Large intestine (tissue), 3 donors: ENCODE measurements around the gene FMN2. TPM values are rescaled to one million over a fixed set of nuclear protein-coding genes. Genes with fewer than 3 reads are reported as not detected.

Experiments used
- DNase-seq, 2 donors: peaks; one replicate each; pipeline versions ENCODE4 v3.0.0 to v3.0.0-alpha.2; 2013
- H3K27ac ChIP-seq: one replicate; pipeline ENCODE4 v1.5.1; 2013; ENCODE audit warnings: low read length
- H3K27me3 ChIP-seq: 2 replicates; pipeline ENCODE4 v1.6.1; 2013; ENCODE audit warnings: low read length; ENCODE audit not compliant: control insufficient read depth, insufficient read depth
- H3K36me3 ChIP-seq: 2 replicates; pipeline ENCODE4 v1.6.1; 2013; ENCODE audit warnings: low read length; ENCODE audit not compliant: control insufficient read depth, insufficient read depth
- H3K4me1 ChIP-seq: one replicate; pipeline ENCODE4 v1.6.1; 2013; ENCODE audit warnings: low read length; ENCODE audit not compliant: control insufficient read depth, insufficient read depth
- H3K4me3 ChIP-seq: one replicate; pipeline ENCODE4 v1.5.1; 2013; ENCODE audit warnings: low read length
- H3K9me3 ChIP-seq: one replicate; pipeline ENCODE4 v1.6.1; 2013; ENCODE audit warnings: mild to moderate bottlenecking, low read depth, low read length, moderate library complexity; ENCODE audit not compliant: control insufficient read depth
- WGBS: methylation state at CpG from one replicate; pipeline ENCODE4 v1.1.5; 2013; ENCODE audit warnings: low lambda C conversion rate; ENCODE audit not compliant: insufficient coverage; 5-methylcytosine and 5-hydroxymethylcytosine counted together
- polyA plus RNA-seq: library from polyadenylated mRNA; unstranded; fragments of 120-200 nt; gene quantifications from one replicate; pipeline ENCODE4 v1.2.1, GENCODE V29; 2013

The FMN2 gene
- polyA plus RNA-seq, 1 donor: 1.8 TPM

DNA sequence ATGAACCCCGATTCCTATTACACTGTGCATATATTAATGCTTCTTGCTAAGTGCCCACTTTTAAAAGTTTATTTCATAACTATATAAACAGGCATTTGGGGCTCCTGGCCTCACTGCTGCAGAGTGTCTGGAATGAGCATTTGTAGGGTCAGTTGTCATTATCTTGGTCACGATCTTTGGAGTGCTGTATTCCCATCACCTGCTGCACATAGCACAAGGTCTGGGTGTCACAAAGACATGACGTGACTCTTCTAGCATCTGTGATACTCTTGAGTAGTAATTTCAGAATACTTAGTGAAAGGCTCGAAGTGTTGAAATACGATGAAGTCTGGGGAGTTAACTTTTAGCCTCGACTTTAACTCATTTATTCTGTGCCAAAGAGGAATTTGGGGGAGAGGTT lies 186.4 kb downstream of the FMN2 start:
- Histone ChIP-seq H3K4me3 (no peak overlapping the region), H3K4me1 (peaks cover 3% of the 10 kb centered on the region), H3K27me3 (no peaks in the 10 kb centered on the region), H3K9me3 (no peaks in the 10 kb centered on the region), H3K36me3 (no peaks in the 10 kb centered on the region), H3K27ac (no peak overlapping the region)
- WGBS: 55% methylated on average over 2 of the region's 6 CpGs
- no peak for DNase-seq

DNA sequence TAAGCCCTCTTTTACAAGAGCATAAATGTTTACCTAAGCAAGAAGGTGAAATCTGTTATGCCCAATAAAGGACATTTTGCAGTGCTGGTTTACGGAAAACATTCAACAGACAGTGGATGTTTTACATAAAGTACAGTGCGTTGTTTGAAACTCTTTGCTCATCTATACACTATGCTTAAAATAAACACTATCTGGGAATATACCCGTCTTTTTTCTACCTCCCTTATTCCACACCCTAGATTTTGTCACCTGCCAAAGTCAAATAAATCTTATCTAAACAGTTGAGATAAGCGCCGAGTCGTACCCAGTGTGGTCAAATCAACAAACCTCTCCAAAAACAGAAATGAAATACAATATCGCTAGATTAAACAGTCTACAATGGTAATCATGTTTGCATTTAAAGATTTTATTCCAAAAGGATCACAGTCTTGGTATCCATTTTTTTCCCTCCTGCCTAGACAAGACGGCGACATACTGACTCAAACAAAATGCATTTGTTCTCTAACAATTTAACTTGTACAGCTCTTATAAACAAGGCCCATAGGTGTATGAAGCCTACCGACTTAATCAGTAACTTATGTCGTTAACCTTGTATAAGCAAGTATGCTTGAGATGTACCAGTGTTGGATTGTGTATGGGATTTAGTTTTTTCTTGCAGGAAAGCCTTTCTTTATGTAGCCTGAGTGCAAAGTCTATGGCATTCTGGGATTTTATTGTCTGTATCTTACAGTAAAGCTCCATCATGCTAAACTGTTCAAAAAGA lies 189.1 kb downstream of the FMN2 start:
- Histone ChIP-seq H3K27ac (peak overlapping the region; percentile 29), H3K4me3 (no peak overlapping the region), H3K27me3 (no peaks in the 10 kb centered on the region), H3K4me1 (peaks cover 3% of the 10 kb centered on the region), H3K36me3 (no peaks in the 10 kb centered on the region), H3K9me3 (no peaks in the 10 kb centered on the region)
- peak; percentile 24 to 66 for DNase-seq
- 12% methylated on average over 4 of the region's 11 CpGs for WGBS

DNA sequence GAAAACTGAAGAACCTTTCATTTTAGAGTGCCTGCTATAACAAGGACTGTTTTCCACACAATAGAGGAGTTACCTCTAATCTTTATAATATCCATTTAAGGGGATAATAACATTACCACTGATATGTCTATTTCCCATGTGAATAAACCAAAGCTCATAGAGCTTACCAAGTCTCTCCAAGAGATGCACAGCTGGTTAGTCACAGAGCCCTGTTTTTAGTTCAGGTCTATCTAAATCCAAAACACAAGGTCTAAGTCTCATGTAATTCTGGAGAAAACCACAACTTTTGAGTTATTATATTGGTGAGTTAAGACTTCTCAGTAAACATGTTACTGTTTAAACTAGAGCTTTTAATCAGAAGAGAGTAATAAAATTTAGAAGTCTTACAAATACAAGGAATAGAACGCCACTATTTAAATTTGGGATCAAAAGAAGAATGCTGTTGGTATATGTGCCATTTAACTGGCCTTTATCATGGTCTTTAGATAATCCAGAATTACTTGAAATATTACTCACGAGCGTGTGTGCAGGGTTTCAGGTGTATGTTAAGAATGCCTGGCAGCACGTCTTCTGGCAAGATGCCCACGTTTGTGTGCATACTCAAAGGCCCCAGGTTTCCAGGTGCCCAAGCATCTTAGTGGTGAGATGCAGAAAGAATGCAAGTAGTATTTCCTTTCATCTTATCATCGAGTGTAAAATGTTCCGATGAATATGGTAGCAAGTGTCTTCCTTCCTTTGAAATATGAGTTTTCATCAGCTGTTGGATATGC lies 190.6 kb downstream of the FMN2 start:
- DNase-seq: no peak
- no peaks in the 10 kb centered on the region for H3K27me3 ChIP-seq
- no peak overlapping the region for H3K27ac ChIP-seq
- H3K4me1 ChIP-seq: peaks cover 3% of the 10 kb centered on the region
- WGBS: 69% methylated on average over 3 of the region's 7 CpGs
- H3K4me3 ChIP-seq: no peak overlapping the region
- no peaks in the 10 kb centered on the region for H3K36me3 ChIP-seq
- H3K9me3 ChIP-seq: no peaks in the 10 kb centered on the region

DNA sequence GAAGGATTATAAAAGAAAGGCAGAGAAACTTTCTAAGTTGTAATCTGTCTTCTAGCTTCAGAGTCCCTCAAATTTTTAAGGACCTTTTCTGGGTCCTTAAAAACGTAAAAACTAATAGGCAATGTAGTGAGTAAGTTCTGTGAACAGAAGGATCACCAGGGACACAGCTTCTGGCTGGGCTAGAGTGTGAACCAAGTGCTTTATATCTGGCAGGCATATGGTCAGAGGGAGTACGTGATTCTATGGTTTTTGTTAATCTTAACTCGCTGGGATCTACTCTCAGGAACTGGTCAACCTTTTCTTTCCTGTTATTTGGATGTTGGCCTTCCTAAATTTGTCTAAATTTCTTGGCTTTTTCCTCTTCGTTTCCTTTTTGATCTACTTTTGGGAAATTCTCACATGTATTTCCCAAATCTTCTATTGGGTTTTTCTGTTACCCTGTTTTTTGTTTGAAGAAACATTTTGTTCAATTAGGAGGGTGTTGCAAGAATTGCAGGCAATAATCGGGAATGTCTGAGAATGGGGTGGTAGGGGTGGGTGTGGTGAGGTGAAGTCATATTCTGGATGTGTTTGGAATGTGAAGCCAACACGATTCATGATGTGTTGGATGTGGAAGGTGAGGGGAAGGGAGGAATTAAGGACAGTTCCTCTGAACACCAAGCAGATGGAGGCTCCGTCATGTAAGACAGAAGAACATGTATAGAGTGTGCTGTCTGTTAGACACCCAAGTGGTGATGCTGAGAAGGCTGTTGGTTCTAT lies 193.2 kb downstream of the FMN2 start:
- H3K9me3 ChIP-seq: no peaks in the 10 kb centered on the region
- 96% methylated on average over 2 of the region's 7 CpGs for WGBS
- no peaks in the 10 kb centered on the region for H3K27me3 ChIP-seq
- no peak overlapping the region for H3K4me3 ChIP-seq
- no peaks in the 10 kb centered on the region for H3K36me3 ChIP-seq
- no peak overlapping the region for H3K27ac ChIP-seq
- H3K4me1 ChIP-seq: peaks cover 3% of the 10 kb centered on the region
- DNase-seq: no peak

DNA sequence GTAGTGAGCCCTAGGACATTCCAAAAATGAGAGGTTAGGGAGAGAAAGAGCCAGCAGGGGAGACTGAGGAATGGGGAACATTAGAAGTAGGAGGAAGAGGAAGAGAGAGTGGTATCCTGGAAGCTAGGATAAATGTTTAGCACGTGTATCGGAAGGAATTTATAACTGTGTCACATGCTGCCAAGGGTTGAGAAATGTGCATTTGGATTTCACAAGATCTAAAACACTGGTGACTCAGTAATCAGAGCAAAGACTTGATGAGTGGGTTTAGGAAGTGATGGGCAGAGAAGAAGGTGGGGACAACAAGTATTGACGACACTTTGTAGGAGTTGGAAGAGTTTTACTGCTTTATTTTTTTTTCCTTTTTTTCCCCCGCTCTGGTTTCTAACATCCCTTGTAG lies 193.9 kb downstream of the FMN2 start:
- Histone ChIP-seq H3K4me3 (no peak overlapping the region), H3K27ac (no peak overlapping the region), H3K4me1 (peaks cover 3% of the 10 kb centered on the region), H3K9me3 (no peaks in the 10 kb centered on the region), H3K27me3 (no peaks in the 10 kb centered on the region), H3K36me3 (no peaks in the 10 kb centered on the region)
- 100% methylated on average over 1 of the region's 4 CpGs for WGBS
- DNase-seq: peak; percentile 18 to 20

DNA sequence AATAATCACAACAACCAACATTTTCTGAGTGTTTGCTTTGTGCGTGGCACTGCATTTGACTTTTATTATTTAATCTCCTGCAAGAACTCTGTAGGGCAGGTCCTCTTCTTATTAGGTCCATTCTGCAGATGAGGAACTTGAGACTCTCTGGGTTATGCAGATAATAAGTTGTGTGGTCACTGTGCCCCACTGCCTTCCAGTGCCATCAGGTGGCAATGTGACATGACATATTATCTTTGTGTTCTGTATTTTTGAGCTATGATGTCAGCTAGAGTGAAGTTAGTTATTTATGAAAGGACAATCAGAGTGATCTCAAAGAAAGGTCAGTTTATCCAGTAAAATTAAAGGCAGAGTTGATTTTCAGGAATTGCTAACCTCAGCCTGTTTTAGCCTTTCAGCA lies 196.0 kb downstream of the FMN2 start:
- no peak overlapping the region for H3K27ac ChIP-seq
- no peak overlapping the region for H3K4me3 ChIP-seq
- no CpG with 5 or more reads among the region's 1 CpG for WGBS
- H3K9me3 ChIP-seq: no peaks in the 10 kb centered on the region
- no peaks in the 10 kb centered on the region for H3K27me3 ChIP-seq
- H3K36me3 ChIP-seq: no peaks in the 10 kb centered on the region
- H3K4me1 ChIP-seq: no peaks in the 10 kb centered on the region
- no peak for DNase-seq

DNA sequence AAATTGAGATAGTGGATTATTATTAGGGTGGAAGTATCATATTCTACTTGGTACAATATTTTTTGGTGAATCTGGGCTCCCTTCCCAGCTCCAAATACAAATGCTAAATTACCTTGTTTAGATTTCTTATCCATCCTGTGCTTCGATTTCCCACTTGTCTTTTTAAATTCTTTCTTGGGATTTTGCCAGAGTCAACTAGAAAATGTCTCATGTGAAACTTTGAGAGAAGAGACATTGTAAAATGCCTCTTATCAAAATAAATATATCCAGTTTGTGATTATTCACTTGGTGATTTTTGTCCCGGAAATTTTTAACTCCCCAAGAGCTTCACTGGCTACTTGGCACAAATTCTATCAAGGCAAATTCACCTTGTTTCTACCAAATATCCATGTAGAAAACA lies 202.0 kb downstream of the FMN2 start:
- H3K36me3 ChIP-seq: no peaks in the 10 kb centered on the region
- WGBS: 100% methylated on average over 1 of the region's 2 CpGs
- no peaks in the 10 kb centered on the region for H3K9me3 ChIP-seq
- no peak for DNase-seq
- no peak overlapping the region for H3K27ac ChIP-seq
- H3K4me3 ChIP-seq: no peak overlapping the region
- H3K27me3 ChIP-seq: no peaks in the 10 kb centered on the region
- no peaks in the 10 kb centered on the region for H3K4me1 ChIP-seq

DNA sequence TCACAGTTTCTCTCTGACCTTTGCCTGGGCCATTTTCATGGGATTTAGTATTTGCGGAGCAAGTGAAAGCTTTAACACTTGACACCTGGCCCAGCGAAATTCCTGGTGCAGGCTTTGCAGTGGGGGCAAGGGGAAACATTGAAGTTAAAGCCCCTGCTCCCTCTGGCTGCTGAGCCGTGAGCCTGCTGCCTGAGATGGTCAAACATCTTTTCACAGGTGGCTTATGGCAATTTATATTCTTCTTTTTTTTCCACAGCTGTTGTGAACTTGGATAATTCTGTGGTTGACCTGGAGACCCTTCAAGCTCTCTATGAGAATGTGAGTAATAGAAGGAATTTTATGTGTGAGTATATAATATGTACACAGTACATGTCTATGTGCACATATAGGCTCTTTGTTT lies 202.9 kb downstream of the FMN2 start:
- Histone ChIP-seq H3K9me3 (no peaks in the 10 kb centered on the region), H3K4me1 (no peaks in the 10 kb centered on the region), H3K36me3 (no peaks in the 10 kb centered on the region), H3K4me3 (no peak overlapping the region), H3K27ac (no peak overlapping the region), H3K27me3 (no peaks in the 10 kb centered on the region)
- no CpG with 5 or more reads among the region's 3 CpGs for WGBS
- no peak for DNase-seq

DNA sequence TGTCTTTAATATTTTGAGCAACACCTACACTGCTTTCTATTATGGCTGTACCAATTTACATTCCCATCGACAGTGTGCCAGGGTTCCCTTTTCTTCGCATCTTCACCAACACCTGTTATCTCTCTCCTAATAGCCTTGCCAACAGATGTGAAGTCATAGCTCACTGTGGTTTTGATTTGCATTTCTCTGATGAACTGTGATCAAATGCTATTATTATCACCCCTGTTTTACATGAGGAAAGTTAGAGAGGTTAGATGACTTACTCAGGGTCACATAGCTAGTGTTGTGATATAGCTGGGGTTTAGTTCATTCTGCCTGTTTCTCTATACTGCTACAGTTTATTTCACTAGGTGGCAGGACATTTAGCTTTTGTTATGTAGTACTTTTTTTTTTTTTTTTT lies 204.1 kb downstream of the FMN2 start:
- no CpG with 5 or more reads among the region's 2 CpGs for WGBS
- Histone ChIP-seq H3K4me3 (no peak overlapping the region), H3K9me3 (no peaks in the 10 kb centered on the region), H3K27ac (no peak overlapping the region), H3K4me1 (no peaks in the 10 kb centered on the region), H3K27me3 (no peaks in the 10 kb centered on the region), H3K36me3 (no peaks in the 10 kb centered on the region)
- no peak for DNase-seq

DNA sequence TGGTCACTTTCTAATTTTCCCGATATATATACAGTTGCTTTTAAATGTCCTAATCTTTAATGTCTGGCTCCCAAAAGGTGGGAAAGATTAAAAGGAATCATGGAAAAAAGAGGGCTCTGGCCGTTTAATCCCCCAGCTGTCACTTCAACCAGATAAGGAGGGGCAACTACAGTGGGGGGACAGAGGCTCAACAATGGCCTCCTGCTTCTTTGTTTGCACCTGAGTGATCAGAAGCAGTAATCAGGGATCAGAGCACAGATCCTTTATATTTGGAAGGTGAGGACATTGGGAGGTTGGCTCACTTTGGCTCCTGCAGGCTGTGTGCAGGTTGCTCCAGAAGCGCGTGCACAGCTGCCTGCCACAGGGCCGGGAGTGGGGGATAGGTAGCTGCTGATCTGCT lies 212.8 kb downstream of the FMN2 start:
- Histone ChIP-seq H3K9me3 (no peaks in the 10 kb centered on the region), H3K27ac (no peak overlapping the region), H3K4me3 (no peak overlapping the region), H3K36me3 (no peaks in the 10 kb centered on the region), H3K4me1 (no peaks in the 10 kb centered on the region), H3K27me3 (peaks cover 2% of the 10 kb centered on the region)
- DNase-seq: no peak
- WGBS: no CpG with 5 or more reads among the region's 5 CpGs
